ENCODE results near the gene GRWD1. TPM values are rescaled to one million over a fixed set of nuclear protein-coding genes. Genes with fewer than 3 reads are reported as not detected.

GRWD1 gene
- total and polyA plus RNA-seq, 2 donors, result 13.6 to 22.2 TPM

DNA sequence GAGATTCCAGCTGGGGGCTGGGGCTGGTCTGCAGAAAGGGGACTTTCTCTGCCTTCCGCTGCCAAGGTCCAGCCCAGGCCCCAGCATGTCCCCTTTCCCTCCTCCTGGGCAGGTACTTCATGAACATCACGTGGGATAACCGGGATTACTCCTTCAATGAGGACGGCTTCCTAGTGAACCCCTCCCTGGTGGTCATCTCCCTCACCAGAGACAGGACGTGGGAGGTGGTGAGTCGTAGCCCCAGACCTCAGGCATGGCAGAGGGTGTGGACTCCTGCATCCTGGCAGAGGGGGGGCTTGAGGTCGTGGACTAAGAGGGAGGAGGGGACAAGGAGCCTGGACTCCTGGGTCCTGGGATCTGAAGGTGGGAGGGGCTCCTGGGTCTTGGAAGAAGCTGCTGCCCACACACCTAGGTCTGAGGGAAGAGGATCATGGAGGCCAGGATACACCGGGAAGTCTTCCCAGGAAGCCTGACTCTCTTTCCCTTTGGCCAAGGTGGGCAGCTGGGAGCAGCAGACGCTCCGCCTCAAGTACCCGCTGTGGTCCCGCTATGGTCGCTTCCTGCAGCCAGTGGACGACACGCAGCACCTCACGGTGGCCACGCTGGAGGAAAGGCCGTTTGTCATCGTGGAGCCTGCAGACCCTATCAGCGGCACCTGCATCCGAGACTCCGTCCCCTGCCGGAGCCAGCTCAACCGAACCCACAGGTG, 31.8 kb upstream of the GRWD1 start:
- H3K36me3 ChIP-seq (ENCODE audit: insufficient read depth), result no peaks in the 10 kb centered on the region
- no peak overlapping the region for H3K27ac ChIP-seq (ENCODE audit: low read depth)
- 56% methylated on average over 24 of the region's 24 CpGs for whole genome bisulfite sequencing
- DNase-seq (ENCODE audit: extremely low spot score), result no peak
- H3K4me3 ChIP-seq (ENCODE audit: low read depth, low read length), result no peak overlapping the region
- H3K4me1 ChIP-seq (ENCODE audit: insufficient read depth), result no peaks in the 10 kb centered on the region

DNA sequence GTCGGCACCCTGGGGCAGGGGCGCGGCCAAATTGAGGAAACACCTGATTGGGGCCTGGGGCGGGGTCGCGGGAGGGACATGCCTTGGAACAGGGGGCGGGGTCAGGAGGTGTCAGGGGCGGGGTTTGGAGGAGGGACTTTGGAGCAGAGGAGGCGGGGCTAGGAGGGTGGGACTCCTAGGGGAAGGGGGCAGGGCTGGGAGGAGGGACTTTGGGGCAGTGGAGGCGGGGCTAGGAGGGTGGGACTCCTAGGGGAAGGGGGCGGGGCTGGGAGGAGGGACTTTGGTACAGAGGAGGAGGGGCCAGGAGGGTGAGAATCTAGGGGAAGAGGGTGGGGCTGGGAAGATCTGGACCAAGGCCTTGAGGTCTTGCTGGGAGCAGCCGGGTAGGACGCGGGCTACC, 30.4 kb upstream of the GRWD1 start:
- no peak overlapping the region for H3K4me3 ChIP-seq (ENCODE audit: low read depth, low read length)
- 17% methylated on average over 14 of the region's 14 CpGs for WGBS
- no peak overlapping the region for H3K27ac ChIP-seq (ENCODE audit: low read depth)
- H3K4me1 ChIP-seq (ENCODE audit: insufficient read depth), result no peaks in the 10 kb centered on the region
- no peaks in the 10 kb centered on the region for H3K36me3 ChIP-seq (ENCODE audit: insufficient read depth)
- no peak for DNase-seq (ENCODE audit: extremely low spot score)

DNA sequence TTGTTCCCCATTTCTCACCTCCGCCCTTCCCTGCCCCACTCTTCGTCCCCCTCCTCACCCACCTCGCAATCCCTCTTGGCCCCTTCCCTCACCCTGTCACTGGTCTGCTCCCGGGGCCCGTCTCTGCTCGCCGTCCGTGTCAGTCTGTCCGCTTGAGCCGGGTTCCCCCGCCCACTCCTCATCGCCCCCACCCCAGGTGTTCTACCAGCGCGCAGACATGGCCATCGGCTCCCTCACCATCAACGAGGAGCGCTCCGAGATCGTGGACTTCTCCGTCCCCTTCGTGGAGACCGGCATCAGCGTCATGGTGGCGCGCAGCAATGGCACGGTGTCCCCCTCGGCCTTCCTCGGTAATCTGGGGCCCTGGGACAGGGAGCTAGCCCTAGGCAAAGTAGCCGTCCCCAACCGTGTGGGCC, 30.0 kb upstream of the GRWD1 start:
- no peak overlapping the region for H3K27ac ChIP-seq (ENCODE audit: low read depth)
- H3K4me1 ChIP-seq (ENCODE audit: insufficient read depth), result no peaks in the 10 kb centered on the region
- WGBS, result 37% methylated on average over 30 of the region's 30 CpGs
- H3K36me3 ChIP-seq (ENCODE audit: insufficient read depth), result no peaks in the 10 kb centered on the region
- no peak for DNase-seq (ENCODE audit: extremely low spot score)
- no peak overlapping the region for H3K4me3 ChIP-seq (ENCODE audit: low read depth, low read length)

DNA sequence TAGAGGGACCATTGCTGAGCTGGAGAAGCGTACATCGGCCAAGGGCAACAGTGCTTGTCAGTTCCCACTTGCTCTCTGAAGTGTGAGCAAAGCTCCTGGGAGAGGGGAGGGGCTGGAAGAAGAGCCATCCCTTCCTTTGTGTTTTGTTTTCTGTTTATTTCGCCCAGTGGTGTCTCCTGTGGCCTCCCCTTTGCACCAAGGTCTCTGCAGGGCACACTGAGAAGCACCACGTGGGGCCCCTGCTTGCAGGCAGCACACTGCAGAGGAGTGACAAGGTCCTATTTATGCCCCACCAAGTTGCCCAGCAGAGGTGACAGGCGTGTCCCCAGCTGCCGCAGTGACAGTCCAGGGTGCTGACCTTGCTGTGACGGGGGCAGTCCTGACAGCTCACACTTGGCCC, 28.4 kb upstream of the GRWD1 start:
- 77% methylated on average over 7 of the region's 7 CpGs for WGBS

GRCh38 chr19:48418317-48419064, 27.3 kb upstream of the GRWD1 start:
- no peak for DNase-seq (ENCODE audit: extremely low spot score)
- WGBS, result 86% methylated on average over 6 of the region's 6 CpGs
- no peak overlapping the region for H3K4me3 ChIP-seq (ENCODE audit: low read depth, low read length)

More for the DNA sequence above, 28.4 kb upstream of the GRWD1 start:
- no peaks in the 10 kb centered on the region for H3K4me1 ChIP-seq (ENCODE audit: insufficient read depth)
- no peak for DNase-seq (ENCODE audit: extremely low spot score)
- H3K36me3 ChIP-seq (ENCODE audit: insufficient read depth), result no peaks in the 10 kb centered on the region
- no peak overlapping the region for H3K4me3 ChIP-seq (ENCODE audit: low read depth, low read length)
- H3K27ac ChIP-seq (ENCODE audit: low read depth), result no peak overlapping the region

GRCh38 chr19:48419158-48419920, 26.4 kb upstream of the GRWD1 start:
- no peaks in the 10 kb centered on the region for H3K4me1 ChIP-seq (ENCODE audit: insufficient read depth)
- no peak for DNase-seq (ENCODE audit: extremely low spot score)
- H3K4me3 ChIP-seq (ENCODE audit: low read depth, low read length), result no peak overlapping the region
- no peaks in the 10 kb centered on the region for H3K36me3 ChIP-seq (ENCODE audit: insufficient read depth)
- WGBS, result 69% methylated on average over 31 of the region's 31 CpGs
- no peak overlapping the region for H3K27ac ChIP-seq (ENCODE audit: low read depth)

More at GRCh38 chr19:48418317-48419064, 27.3 kb upstream of the GRWD1 start:
- H3K4me1 ChIP-seq (ENCODE audit: insufficient read depth), result no peaks in the 10 kb centered on the region
- no peak overlapping the region for H3K27ac ChIP-seq (ENCODE audit: low read depth)
- H3K36me3 ChIP-seq (ENCODE audit: insufficient read depth), result no peaks in the 10 kb centered on the region

- DNase-seq (ENCODE audit: extremely low spot score), result no peak
- Histone ChIP-seq H3K4me3 (ENCODE audit: low read depth, low read length) (no peak overlapping the region), H3K4me1 (ENCODE audit: insufficient read depth) (no peaks in the 10 kb centered on the region), H3K36me3 (ENCODE audit: insufficient read depth) (no peaks in the 10 kb centered on the region), H3K27ac (ENCODE audit: low read depth) (no peak overlapping the region)
- 68% methylated on average over 16 of the region's 16 CpGs for WGBS
These were observed 24.2 kb upstream of the GRWD1 start for GRCh38 chr19:48421548-48421947.

DNA sequence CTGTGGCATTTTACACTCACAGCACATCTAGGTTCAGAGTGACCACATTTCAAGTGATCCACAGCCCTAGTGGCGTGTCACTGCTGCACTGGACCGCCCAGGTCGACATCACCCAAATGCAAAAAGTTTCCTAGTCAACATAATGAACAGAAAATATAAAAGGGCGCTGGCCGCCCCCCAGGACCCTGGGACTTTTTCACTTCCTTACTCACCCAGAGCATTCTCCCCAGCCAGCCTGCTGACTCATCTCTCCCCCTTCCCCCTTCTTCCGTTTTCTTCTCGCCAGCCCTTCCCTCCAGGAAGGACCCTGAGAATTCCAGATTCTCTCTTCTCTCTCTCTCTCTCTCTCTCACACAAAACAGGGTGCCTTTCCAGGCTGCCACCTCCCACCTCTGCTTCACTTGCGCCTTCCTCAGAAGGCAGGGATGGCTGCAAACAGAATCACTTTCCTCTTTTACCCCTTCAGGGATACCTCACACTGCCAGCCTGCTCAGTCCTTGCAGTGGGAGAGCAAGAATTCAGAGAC, 21.0 kb upstream of the GRWD1 start:
- 40% methylated on average over 8 of the region's 8 CpGs for WGBS
- no peak for DNase-seq (ENCODE audit: extremely low spot score)

DNA sequence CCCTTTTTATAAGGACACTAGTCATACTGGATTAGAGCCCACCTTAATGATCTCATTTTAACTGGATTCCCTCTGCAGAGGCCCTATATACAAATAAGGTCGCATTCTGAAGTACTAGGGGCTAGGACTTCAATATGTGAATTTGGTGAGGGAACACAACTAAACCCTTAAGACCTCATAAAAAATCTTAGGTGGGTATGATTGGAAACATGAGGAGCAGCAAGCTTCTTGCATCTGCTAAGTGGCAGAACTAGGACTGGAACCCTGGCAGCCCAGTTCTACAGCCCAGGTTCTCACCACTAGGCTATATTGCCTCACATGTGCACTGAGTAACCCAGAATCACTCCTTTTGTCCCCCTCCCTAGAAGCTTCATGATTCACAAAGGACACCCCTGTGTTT, 17.1 kb upstream of the GRWD1 start:
- no peaks in the 10 kb centered on the region for H3K36me3 ChIP-seq (ENCODE audit: insufficient read depth)
- WGBS, result 73% methylated on average over 1 of the region's 1 CpG
- DNase-seq (ENCODE audit: extremely low spot score), result no peak
- no peak overlapping the region for H3K27ac ChIP-seq (ENCODE audit: low read depth)
- H3K4me1 ChIP-seq (ENCODE audit: insufficient read depth), result no peaks in the 10 kb centered on the region
- no peak overlapping the region for H3K4me3 ChIP-seq (ENCODE audit: low read depth, low read length)

More for the DNA sequence above, 21.0 kb upstream of the GRWD1 start:
- Histone ChIP-seq H3K4me3 (ENCODE audit: low read depth, low read length) (no peak overlapping the region), H3K36me3 (ENCODE audit: insufficient read depth) (no peaks in the 10 kb centered on the region), H3K27ac (ENCODE audit: low read depth) (no peak overlapping the region), H3K4me1 (ENCODE audit: insufficient read depth) (no peaks in the 10 kb centered on the region)

- Histone ChIP-seq H3K36me3 (ENCODE audit: insufficient read depth) (no peaks in the 10 kb centered on the region), H3K4me3 (ENCODE audit: low read depth, low read length) (no peak overlapping the region), H3K4me1 (ENCODE audit: insufficient read depth) (no peaks in the 10 kb centered on the region), H3K27ac (ENCODE audit: low read depth) (no peak overlapping the region)
- no peak for DNase-seq (ENCODE audit: extremely low spot score)
- 68% methylated on average over 8 of the region's 8 CpGs for WGBS
These were observed 12.4 kb upstream of the GRWD1 start for GRCh38 chr19:48433337-48433736.

DNA sequence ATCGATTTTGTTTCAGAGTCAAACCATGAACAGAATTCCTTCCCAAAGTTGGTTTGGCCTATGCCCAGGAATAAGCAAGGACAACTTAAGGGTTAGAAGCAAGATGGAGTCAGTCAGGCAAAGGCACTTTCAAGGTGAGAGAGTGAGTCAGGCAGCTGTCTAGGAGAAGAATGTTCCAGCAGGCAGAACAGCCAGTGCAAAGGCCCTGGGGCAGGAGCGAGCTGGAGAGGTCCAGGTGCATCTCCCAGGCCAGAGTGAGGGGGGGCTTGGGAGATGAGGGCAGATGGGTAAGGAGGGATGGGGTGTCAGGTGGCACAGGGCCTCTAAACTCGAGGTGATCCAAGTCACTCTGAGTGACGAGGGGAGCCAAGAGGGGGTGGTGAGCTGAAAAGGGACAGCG, 9.2 kb upstream of the GRWD1 start:
- Histone ChIP-seq H3K4me1 (ENCODE audit: insufficient read depth) (no peaks in the 10 kb centered on the region), H3K27ac (ENCODE audit: low read depth) (no peak overlapping the region), H3K36me3 (ENCODE audit: insufficient read depth) (no peaks in the 10 kb centered on the region), H3K4me3 (ENCODE audit: low read depth, low read length) (no peak overlapping the region)
- no peak for DNase-seq (ENCODE audit: extremely low spot score)
- WGBS, result 89% methylated on average over 5 of the region's 5 CpGs

DNA sequence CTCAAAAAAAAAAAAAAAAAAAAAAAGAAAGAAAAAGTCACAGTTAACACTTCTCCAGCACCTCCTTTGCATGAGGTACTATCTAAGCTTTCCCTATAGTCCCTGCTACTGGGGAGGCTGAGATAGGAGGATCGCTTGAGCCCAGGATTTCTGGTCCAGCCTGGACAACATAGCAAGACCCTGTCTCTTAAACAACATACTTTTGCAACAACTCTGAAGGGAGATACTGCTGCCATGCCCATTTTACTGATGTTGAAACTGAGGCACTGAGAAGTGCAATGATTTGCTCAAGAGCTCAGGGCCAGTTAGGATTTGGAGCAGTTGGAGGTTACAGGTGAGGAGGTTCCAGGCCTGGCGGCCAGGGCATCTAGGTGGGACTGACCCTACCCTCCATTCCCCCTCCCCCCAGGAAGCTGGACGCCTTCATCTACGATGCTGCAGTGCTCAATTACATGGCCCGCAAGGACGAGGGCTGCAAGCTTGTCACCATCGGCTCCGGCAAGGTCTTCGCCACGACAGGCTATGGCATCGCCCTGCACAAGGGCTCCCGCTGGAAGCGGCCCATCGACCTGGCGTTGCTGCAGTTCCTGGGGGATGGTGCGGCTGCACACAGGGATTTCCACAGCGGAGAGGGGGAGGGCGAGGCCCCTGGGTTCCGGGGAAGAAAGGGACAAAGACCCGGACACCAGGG, 4.3 kb upstream of the GRWD1 start:
- Histone ChIP-seq H3K36me3 (ENCODE audit: insufficient read depth) (no peaks in the 10 kb centered on the region), H3K4me1 (ENCODE audit: insufficient read depth) (no peaks in the 10 kb centered on the region), H3K27ac (ENCODE audit: low read depth) (no peak overlapping the region), H3K4me3 (ENCODE audit: low read depth, low read length) (no peak overlapping the region)
- WGBS, result 95% methylated on average over 20 of the region's 20 CpGs
- no peak for DNase-seq (ENCODE audit: extremely low spot score)

Data from urinary bladder (tissue), 4 donors.